Putamen (tissue), 1 donor: ENCODE results near the gene AGMO.
"Not testable (repeated sequence)": the region's sequence is repeated elsewhere in the genome, so short reads cannot be mapped to it uniquely, and the experiment has no call there.

Source experiments
- DNase-seq: peaks from one replicate; pipeline ENCODE4 v3.0.0-alpha.2; 2016; ENCODE audit warnings: low spot score

The AGMO gene

DNA sequence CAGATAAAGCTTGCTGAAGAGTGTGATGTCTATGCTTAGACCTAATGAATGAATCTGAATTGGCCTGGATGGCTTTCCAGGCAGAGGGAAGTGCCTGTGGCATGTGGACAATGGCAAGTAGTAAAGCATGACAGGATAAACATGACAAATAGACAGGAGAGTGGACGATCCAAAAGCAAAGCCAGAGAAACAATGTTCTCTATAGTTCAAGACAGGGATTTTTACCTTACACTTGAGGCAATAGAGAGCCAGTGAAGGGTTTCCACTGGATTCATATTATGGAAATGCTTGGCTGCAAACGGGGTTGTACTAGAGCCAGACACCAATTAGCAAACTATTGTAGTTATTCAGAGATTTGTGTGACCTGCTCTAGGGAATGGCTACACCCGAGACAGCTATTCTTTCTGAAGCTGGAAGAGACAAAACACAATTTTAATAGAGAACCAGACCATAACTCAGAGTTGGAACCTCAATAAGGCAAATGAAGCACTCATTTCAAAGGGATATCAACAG lies 2.3 kb downstream of the AGMO start:
- no peak for DNase-seq

DNA sequence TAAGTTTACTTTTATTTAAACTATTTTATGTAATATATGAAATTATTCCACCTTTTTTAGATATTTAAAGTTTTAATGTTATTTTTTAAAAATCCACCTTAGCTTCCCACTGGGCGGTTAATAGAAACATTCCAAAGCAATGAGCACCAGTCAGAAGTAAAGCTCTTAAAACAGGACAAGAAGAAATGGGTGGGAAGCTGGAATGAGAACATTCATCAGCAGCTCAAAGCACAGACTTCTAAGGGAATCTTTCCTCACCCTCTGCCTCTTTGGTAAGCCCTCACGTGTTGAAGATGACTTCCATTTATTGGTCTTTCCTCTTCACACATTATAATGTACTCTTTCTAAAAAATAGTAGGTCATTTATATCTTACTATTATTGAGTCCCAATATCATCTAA lies 3.1 kb downstream of the AGMO start:
- no peak for DNase-seq

DNA sequence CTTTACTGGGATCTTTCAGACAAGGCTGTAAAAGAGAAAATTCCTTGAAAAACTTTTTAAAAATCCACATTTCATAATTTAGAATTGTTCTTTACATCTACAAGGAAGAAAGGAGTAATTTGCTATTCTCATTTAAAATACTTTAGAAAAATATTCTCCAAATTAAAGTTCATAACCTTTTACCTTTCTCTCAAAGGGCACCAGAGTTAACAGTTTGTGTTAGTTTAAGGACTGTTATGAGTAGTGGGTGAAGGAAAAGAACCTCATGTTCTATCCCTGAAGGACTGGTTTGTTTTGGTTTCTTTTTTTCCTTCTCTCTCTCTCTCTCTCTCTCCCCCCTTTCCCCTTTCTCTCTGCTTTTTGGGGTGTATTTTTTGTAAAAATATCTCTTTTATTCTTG lies 4.1 kb downstream of the AGMO start:
- DNase-seq, result no peak

DNA sequence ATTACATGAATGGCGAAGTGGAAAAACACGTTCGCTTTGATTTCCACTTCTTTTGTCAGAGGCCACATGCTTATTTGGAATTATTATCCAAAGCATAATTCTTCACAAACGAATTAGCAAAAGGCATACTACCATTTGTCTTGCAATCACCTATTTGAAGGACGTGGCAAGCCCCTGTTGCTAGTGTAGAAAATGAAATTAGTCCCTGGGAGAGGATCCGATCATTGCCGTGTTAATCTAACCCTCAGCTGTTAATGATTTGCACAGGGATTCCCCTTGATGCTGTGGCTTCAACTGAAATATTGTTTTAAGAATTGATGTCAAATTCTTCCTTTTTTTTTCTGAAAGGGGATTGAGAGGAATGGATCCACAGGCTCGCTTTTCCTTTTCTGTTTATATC lies 4.6 kb downstream of the AGMO start:
- DNase-seq, result no peak

DNA sequence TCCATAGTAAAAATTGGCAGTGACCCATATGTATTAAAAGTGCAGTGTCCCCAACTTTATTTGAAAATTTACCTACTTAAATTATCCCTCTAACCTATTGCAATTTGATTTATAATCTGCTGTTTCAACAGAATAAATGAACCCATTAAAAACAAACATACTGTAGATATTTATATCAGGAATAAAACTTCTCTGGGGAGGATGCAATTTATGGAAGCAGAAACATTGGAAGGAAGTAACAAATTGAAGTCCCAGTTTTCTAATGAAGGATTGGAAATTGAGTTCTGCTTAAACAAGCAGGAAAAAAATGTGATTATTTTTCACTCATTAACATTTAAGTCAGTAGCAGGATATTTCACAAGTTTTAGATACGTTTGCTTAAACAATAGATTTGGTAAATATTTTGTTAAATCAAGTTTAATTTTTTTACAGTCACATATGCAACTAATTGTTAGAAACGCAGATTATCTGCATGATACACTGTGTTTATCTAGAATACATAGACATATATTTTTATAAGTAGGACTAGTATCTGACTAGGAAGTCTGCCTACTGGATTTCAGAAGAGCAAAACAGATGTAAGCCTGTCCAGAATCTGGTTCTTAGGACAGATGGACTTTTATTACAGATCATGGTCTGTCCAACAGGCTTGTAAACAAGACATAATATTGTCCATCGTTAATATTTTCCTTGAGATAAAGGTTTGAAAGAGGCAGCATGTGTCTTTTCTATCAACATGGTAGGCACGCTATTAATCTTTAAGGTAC lies 5.3 kb downstream of the AGMO start:
- DNase-seq, result no peak

DNA sequence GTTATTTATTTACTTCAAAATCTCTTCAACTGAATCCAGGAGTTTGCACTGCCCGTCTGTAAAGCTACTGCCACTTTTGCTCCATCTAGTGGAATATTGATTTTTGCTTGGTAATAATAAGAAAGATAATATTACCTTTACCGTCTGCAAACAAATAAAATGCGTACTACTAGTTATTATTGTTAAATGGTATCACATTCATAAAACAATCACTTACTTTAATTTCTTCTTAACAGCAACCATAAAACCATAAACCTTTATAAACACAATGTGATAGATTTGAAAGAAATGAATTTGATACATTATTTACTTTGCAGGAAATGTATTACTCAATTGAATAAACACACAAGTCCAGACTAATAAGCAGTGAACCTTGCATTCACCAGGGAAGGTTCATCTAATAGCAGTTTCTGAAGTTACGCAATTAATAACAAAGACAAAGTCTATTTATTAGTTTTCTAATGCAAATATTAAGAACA lies 6.4 kb downstream of the AGMO start:
- peak; percentile 36 for DNase-seq

DNA sequence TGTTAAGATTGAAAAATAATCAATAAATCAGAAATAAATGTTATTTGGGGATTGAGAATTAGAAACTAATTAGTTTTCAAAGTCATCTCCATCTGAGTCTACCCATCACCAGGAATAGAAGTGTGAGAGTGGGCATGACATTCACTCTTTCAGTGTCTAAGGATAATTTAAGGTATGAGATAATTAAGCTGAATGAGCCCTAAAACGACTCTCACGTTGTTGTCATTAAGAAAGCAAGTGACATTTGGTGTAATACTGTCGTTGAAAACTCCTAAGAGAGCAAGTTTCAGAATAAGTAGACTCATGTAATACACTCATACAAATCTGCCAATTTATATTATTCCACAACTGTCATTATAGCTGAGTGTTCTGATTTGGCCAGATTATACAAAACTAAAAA lies 7.1 kb downstream of the AGMO start:
- no peak for DNase-seq

DNA sequence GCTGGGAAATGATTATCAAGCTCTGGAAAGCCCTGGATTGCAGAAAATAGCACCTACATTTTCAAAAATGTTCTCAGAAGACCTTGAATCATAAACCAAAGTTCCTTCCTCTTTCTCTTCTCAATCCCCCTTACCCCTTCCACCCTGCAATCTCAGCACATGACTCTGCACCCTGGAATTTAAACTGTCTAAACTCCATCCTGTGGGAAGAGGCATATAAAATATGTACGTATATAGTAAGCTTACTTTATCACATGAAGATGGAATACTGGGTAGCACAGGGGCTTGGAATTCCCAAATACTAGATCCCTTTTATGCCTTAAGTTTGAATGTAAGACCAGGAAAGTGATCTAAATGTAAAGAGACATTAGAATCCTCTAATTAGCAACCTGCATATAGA lies 7.7 kb downstream of the AGMO start:
- no peak for DNase-seq

DNA sequence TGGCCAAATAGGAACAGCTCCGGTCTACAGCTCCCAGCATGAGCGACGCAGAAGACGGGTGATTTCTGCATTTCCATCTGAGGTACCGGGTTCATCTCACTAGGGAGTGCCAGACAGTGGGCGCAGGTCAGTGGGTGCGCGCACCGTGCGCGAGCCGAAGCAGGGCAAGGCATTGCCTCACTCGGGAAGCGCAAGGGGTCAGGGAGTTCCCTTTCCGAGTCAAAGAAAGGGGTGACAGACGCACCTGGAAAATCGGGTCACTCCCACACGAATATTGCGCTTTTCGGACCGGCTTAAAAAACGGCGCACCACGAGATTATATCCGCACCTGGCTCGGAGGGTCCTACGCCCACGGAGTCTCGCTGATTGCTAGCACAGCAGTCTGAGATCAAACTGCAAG lies 14.5 kb downstream of the AGMO start:
- DNase-seq, result not testable (repeated sequence)

DNA sequence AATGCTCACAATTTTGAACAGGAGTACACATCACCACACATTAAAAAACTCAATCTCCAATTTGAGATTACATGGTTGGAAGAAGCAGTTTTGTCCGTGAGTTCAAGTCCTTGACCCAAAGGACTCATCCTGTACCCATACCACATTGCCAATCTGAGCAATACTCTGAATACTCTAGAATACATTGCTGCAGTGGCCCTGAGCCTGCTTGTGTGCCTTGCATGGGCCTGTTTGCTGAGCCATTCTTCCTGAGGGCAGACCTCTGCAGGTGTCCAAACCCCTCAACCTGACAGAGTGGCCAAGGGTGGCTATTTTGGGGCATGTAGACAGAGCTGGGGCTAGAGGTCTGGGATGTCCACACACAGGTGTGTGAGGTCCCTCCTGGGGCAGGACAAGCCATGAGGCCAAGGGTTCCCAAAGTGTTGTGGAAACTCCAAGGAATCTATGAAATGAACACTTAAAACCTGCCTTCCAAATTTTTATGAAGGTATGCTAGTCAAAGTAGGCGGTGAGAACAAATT lies 15.5 kb downstream of the AGMO start:
- DNase-seq, result no peak

DNA sequence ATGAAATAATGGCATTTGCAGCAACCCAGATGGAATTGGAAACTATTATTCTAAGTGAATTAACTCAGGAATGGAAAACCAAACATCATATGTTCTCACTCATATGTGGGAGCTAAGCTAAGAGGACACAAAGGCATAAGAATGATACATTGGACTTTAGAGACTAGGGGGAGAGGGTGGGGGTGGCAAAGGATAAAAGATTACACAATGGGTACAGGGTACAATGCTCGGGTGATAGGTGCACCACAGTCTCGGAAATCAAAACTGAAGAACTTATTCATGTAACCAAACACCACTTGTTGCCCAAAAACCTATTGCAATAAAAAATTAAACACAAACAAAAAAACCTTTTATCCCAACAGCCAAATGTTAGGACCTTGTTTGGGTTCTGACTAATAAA lies 17.8 kb downstream of the AGMO start:
- DNase-seq, result no peak

DNA sequence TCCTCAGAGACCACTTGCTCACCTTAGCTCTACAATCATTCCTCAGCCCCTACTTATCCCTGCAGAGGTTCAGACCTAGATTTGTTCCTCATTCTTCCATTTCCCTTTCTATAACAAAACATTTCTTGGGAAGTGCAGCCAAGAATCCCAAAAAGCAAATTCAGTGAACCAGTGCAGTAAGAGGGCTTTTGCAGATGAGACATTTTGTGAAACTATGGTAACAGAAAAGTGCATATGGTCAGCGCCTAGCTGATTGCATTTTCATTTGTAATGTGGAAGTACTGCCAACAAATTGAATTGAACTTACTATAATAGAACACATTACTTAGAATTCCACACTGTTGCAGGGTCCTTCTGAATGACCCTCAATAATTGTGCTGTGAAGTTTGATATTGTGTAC lies 18.6 kb downstream of the AGMO start:
- no peak for DNase-seq

DNA sequence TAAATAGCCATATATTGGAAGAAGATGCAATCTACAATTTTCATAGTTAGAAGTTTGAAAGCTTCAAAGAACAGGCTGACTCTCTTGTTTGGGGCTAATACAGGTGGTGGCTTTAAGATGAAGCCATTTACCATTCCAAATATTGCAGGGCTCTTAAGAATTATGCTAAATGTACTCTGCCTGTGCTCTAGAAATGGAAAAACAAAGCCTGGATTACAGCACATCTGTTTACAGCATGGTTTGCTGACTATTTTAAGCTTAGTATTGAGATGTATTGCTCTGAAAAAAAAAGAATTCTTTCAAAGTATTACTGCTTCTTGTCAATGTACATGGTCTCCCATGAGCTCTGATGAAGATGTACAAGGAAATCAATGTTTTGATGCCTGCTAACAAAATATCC lies 34.2 kb downstream of the AGMO start:
- no peak for DNase-seq

DNA sequence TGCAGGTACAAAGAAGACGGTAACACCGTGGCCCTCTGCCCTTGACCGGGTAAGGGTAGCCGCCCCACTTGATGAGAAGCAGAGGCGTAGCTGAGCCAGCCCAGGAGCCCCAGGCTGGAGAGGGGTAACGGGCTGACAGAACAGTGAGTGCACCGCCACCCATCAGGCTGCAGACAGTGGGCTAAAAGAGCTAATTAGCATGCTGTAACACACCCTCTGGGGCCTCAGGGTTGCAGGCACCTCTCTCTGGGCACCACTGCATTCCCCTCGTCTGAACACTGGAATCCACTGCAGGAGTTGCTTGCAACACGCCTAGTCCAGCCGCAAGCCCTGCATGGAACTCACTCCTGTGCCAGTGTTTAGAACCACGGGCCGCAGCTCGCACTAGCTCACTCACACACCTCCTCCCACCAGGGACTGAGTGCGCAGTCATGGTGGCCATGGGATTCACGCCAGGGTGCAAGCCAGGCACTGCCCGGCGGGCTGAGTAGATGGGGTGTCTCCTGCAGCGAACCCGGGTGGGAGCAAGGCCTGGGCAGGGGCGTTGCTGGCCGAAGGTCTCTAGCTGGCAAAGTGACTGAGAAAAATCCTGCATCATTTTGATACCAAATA lies 36.1 kb downstream of the AGMO start:
- DNase-seq, result no peak

DNA sequence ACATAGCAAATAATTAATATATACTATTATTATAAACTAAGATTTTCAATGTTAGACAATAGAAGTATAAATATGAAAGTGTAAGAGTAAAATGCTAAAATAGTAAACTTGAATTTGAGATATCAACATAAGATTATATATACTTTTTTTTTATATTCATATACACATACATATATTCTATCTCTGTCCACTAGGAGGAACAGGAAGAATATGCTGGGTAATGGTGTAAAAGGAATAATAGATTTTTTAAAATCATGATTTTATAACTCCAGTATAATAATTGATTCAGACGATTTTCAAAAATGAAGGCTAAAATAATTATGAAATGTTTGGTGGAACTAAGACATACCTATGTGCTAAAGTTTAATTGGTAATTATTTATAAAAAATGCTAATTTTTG lies 37.7 kb downstream of the AGMO start:
- no peak for DNase-seq

DNA sequence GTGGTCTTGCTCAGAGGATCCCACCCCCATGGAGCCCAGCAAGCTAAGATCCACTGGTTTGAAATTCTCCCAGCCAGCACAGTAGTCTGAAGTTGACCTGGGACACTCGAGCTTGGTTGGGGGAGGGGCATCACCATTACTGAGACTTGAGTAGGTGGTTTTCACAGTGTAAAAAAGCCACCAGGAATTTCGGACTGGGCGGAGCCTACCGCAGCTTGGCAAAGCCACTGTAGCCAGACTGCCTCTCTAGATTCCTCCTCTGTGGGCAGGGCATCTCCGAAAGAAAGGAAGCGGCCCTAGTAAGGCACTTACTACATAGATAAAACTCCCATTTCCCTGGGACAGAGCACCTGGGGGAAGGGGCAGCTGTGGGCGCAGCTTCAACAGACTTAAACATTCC lies 44.0 kb downstream of the AGMO start:
- DNase-seq, result not testable (repeated sequence)

DNA sequence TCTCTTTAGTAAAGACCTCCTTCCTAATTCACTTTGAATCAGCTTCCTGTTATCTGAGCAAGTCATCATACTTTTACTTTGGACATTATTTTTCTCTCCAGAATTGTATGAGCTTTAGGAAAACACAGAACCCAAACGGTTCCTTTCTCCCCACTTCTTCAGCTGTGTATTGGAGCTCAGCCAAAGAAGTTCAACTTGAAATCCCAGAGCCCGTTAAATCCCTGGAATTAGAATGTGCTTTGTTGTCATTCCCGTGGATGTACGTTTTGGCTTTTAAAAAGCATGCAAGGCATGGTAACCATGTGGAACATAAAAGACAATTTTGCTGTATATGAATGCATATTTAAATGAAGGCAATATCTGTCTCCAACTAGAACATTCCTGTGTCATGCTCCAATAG lies 46.6 kb downstream of the AGMO start:
- DNase-seq, result no peak

DNA sequence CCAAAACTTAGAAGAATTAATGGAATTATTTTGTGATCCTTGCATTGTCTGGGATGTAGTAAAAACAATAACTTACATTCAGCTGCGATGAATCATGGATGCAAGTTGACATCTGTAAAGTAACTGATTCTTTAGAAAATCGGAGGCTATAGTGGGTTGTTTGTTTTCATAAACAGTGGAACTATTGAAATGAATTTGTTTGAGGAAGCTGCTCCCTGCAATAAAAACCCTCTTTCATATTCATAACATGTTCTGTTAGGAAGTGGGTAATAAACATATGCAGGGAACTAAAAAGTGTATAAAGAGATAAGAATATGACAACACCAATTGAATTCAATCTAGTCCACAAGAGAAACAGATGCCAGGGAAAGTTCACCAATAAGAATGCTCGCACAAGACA lies 53.6 kb downstream of the AGMO start:
- DNase-seq, result peak; percentile 61

DNA sequence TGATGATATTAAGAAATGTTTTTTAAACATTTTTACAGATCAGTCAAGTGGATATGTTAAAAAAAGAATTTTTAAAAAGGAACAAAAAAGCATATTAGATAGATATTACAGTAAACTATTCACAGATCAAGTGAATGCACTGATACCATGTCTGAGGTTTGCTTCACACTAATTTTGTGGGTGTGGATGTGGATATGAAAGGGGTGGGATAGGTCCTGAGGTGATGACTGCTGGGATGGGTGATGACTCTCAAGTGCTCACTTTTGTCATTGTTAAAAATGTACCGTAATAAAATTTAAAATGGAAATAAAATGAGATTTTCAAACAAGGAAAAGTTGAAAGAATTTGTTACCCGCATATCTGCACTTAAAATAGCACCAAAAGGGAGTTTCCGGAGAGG lies 54.1 kb downstream of the AGMO start:
- no peak for DNase-seq

DNA sequence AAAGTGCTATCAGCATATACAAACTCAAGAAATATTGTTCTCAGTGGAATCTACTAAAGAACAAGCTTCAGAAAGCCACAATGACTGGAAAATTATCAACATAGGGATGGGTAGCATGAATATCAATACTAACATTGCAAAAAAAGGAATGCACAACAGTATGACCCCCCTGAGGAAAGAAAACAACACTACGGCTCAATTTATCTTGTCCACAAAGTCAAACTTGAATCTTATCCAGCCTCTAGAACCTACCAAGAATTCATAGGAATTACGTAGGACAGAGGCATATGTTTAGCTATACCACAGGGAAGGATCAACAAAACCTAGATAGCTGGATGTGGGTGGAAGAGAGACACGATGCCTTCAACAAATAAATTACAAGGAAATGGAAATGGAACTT lies 54.6 kb downstream of the AGMO start:
- no peak for DNase-seq

DNA sequence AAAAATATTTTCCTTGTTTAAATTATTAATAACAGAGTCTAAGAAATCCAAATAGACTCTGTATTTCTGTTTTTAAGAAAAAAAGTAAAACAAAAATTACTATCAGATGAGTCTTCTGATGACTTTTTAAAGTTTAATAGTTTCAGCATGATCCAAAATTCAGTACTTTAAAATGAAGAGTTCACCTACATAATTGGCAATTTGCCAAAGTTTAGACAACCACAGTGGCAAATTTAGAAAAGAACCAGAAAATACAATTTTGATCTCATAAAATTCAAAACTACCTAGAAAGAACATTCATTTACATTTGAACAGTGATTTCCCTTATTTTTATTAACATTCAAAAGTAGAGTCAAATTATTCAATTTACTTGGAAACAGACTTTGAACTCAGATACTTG lies 56.1 kb downstream of the AGMO start:
- DNase-seq, result no peak

DNA sequence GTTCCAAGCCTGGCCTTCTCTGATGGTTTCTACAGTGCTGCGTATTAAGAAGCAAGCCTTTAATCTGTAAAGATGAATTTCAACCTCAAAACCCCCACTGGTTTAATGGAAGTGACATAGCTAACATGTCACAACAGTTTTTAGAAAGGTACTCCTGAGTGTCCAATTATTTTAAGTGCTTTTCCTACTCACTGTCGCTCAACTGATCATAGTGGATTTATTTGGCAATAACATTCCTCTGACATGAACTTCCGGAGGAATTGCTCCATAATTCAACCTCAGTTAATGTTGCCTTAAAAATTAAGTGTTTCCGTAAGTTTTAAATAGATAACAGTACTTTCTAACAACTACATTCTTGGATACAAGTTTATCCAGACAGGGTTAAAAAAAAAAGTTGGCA lies 57.5 kb downstream of the AGMO start:
- no peak for DNase-seq

DNA sequence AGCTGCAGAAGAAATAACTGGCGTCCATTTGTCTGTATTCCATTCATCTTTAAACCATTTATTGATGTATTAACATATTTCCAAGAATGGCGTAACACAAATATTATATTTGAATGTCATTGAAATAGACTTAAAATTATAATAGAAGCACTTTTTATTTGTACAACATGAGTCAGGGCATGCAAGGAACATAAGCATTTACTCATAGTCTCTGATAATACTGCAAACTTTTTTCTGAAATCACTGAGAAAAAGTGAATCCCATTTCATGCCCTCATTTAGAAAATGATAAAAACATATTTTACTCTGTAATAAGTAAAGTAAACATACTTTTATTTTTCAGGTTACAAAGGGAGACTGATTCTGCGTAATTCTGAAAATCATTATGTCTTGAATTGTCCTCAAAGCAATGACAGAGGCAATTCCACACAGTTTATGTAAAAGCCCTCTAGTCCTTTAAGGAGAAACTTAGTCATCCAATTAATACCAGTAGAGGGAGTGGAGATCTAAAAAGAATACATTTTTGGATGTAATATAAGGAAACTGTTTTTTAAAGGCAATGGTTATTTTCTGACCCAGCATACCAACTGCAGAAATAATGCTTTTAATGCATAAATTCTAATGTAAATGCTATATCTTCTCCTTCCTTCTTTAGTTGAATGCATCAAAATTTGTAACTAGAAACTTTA lies 58.1 kb downstream of the AGMO start:
- DNase-seq, result no peak
